HCT116 (cell line): Measurements from ENCODE around the gene CDK5RAP1.
"Not testable (repeated sequence)": the region's sequence is repeated elsewhere in the genome, so short reads cannot be mapped to it uniquely, and the experiment has no call there.

Experiments used
- EGR1 ChIP-seq: IDR thresholded peaks from 2 replicates; pipeline ENCODE4 v1.6.1; 2012; ENCODE audit warnings: low read depth
- EZH2 ChIP-seq: fragments of 200-600 bp; sonication (generic); IDR thresholded peaks from 2 replicates; pipeline ENCODE4 v1.6.1; 2017; ENCODE audit warnings: antibody characterized with exemption, mixed run types
- JUND ChIP-seq: IDR thresholded peaks from 2 replicates; pipeline ENCODE4 v1.6.1; 2012
- POLR2AphosphoS5 ChIP-seq: IDR thresholded peaks from 2 replicates; pipeline ENCODE4 v1.6.1; 2011; ENCODE audit warnings: mild to moderate bottlenecking, low read depth, low read length, moderate library complexity
- RAD21 ChIP-seq: IDR thresholded peaks from 2 replicates; pipeline ENCODE4 v1.6.1; 2012; ENCODE audit warnings: low read depth, mild to moderate bottlenecking
- SP1 ChIP-seq: IDR thresholded peaks from 2 replicates; pipeline ENCODE4 v1.6.1; 2012; ENCODE audit warnings: low read depth
- ZFX ChIP-seq: fragments of 450-650 bp; IDR thresholded peaks from 2 replicates; pipeline ENCODE4 v1.6.1; 2017
- TF ChIP-seq, protein P1 (sequence below), 3 experiments: fragments of 200-600 bp in 1 of 3; sonication (generic) in 1 of 3; IDR thresholded peaks in 2 of 3; conservative IDR thresholded peaks in 1 of 3; 2 replicates each; pipeline ENCODE4 v1.5.1; 2012 to 2017; ENCODE audit warnings: low read depth in 2 of 3, low read length in 2 of 3, antibody characterized with exemption in 1 of 3, borderline replicate concordance in 1 of 3, control low read depth in 1 of 3, mild to moderate bottlenecking in 1 of 3, mixed read lengths in 1 of 3, mixed run types in 1 of 3, moderate library complexity in 1 of 3; ENCODE audit not compliant: insufficient read depth in 1 of 3

DNA sequence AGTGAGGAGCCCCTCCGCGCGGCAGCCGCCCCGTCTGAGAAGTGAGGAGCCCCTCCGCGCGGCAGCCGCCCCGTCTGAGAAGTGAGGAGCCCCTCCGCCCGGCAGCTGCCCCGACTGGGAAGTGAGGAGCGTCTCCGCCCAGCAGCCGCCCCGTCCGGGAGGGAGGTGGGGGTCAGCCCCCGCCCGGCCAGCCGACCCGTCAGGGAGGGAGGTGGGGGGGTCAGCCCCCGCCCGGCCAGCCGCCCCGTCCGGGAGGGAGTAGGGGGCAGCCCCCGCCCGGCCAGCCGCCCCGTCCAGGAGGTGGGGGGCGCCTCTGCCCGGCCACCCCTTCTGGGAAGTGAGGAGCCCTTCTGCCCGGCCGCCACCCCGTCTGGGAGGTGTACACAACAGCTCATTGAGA lies 12.0 kb downstream of the CDK5RAP1 start:
- TF ChIP-seq, protein P1, sequence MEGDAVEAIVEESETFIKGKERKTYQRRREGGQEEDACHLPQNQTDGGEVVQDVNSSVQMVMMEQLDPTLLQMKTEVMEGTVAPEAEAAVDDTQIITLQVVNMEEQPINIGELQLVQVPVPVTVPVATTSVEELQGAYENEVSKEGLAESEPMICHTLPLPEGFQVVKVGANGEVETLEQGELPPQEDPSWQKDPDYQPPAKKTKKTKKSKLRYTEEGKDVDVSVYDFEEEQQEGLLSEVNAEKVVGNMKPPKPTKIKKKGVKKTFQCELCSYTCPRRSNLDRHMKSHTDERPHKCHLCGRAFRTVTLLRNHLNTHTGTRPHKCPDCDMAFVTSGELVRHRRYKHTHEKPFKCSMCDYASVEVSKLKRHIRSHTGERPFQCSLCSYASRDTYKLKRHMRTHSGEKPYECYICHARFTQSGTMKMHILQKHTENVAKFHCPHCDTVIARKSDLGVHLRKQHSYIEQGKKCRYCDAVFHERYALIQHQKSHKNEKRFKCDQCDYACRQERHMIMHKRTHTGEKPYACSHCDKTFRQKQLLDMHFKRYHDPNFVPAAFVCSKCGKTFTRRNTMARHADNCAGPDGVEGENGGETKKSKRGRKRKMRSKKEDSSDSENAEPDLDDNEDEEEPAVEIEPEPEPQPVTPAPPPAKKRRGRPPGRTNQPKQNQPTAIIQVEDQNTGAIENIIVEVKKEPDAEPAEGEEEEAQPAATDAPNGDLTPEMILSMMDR (IDR thresholded peaks at IDR 0.05 in 2 of 3, conservative IDR thresholded peaks at IDR 0.05 in 1 of 3; ENCODE audit: borderline replicate concordance in 1 of 3, insufficient read depth in 1 of 3, low read depth in 2 of 3, low read length in 2 of 3) = not testable (repeated sequence)
- TF ChIP-seq JUND, RAD21, ZFX, EZH2, POLR2AphosphoS5, SP1, EGR1: not testable (repeated sequence)
